H1 (cell line): Measurements from ENCODE around the gene ARID1B. TPM values are rescaled to one million over a fixed set of nuclear protein-coding genes. Genes with fewer than 3 reads are reported as not detected.

ENCODE experiments used
- CHD7 ChIP-seq: fragments of 300-600 bp; sonication (generic); IDR thresholded peaks from 2 replicates; pipeline ENCODE4 v1.7.1; 2012; ENCODE audit warnings: low read length, moderate library complexity, mild to moderate bottlenecking, inconsistent platforms; ENCODE audit not compliant: insufficient replicate concordance
- POLR2AphosphoS5 ChIP-seq: IDR thresholded peaks from 2 replicates; pipeline ENCODE4 v1.6.1; 2011; ENCODE audit warnings: low read depth, low read length
- SUZ12 ChIP-seq: fragments of 200-600 bp; sonication (generic); IDR thresholded peaks from 2 replicates; pipeline ENCODE4 v1.6.1; 2012; ENCODE audit warnings: mild to moderate bottlenecking, inconsistent platforms, low read length, moderate library complexity, mixed read lengths
- polyA plus RNA-seq, 7 experiments: library from polyadenylated mRNA; depleted of rRNA in 3 of 7; stranded (reverse) in 5 of 7; unstranded in 2 of 7; fragments of >200 nt in 5 of 7; fragments of 200-250 nt in 2 of 7; gene quantifications; 1 replicate in 5 of 7; 2 replicates in 1 of 7; 4 replicates in 1 of 7; pipeline versions ENCODE4 v1.2.1 to v1.2.3, GENCODE V29; 2011 to 2013; ENCODE audit warnings: missing spikeins in 2 of 7, mixed read lengths in 2 of 7
- total RNA-seq: library from RNA; stranded (reverse); fragmentation: NEBNext Ultra II Directional; extraction: Animal tissue kit (Norgen Biotek cat#: 25700); gene quantifications from 2 replicates; pipeline ENCODE4 v1.2.1, GENCODE V29; 2021

ARID1B gene
- total and polyA plus RNA-seq, 2 of the 8 experiments (the other 6 are each of a cell fraction or from before 2014, with no cell fraction given) = 24.3 to 70.3 TPM

DNA sequence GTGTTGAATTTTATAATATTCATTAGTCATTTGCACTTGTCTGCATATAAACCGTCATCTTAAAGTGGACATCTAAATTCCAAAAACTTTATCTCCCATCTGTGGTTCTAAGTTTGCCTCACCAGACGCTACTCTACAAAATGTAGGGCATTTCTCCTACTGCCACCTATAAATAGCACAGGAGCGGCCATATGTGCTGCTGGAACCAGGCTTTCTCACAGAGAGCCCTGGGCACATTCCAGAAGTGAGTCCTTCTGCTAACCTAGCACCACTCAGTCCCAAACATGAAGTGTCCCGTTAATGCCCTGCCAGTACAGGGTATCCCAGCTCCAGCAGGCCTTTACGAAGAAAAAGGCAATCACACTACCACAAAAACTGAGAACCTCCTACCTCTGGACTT lies 392.5 kb downstream of the ARID1B start (continued):
- no peak for TF ChIP-seq CHD7
- no peak for TF ChIP-seq SUZ12
- no peak for TF ChIP-seq POLR2AphosphoS5
- TF ChIP-seq, all 59 proteins: peak for 0
